GM12875 (cell line): ENCODE measurements around the gene FRY.

ENCODE experiments used
- H3K4me3 ChIP-seq: one replicate; pipeline ENCODE4 v1.5.1; 2011; ENCODE audit warnings: low read depth, low read length, control low read depth
- CTCF ChIP-seq: IDR thresholded peaks from 2 replicates; pipeline ENCODE4 v1.5.1; 2011; ENCODE audit warnings: low read depth, mild to moderate bottlenecking, control low read depth, inconsistent platforms, low read length, moderate library complexity, borderline replicate concordance; ENCODE audit not compliant: insufficient read depth

Gene FRY

GRCh38 chr13:32247887-32248286, 216.3 kb downstream of the FRY start:
- no peak overlapping the region for H3K4me3 ChIP-seq
- no peak for TF ChIP-seq CTCF

- H3K4me3 ChIP-seq: no peak overlapping the region
- TF ChIP-seq CTCF: no peak
Measured at GRCh38 chr13:32248801-32249200, 217.2 kb downstream of the FRY start.

- no peak overlapping the region for H3K4me3 ChIP-seq
- TF ChIP-seq CTCF: no peak
Measured at GRCh38 chr13:32252812-32253438, 221.4 kb downstream of the FRY start.

- no peak overlapping the region for H3K4me3 ChIP-seq
- TF ChIP-seq CTCF: no peak
Measured at GRCh38 chr13:32253911-32254399, 222.4 kb downstream of the FRY start.

GRCh38 chr13:32254416-32254815, 222.8 kb downstream of the FRY start:
- H3K4me3 ChIP-seq: no peak overlapping the region
- TF ChIP-seq CTCF: no peak

- H3K4me3 ChIP-seq: no peak overlapping the region
- TF ChIP-seq CTCF: no peak
Measured at GRCh38 chr13:32254916-32255723, 223.5 kb downstream of the FRY start.

GRCh38 chr13:32255724-32256109, 224.1 kb downstream of the FRY start:
- no peak for TF ChIP-seq CTCF
- H3K4me3 ChIP-seq: no peak overlapping the region
